Uterus (tissue), 2 donors: ENCODE results near the gene SLC9B1.
"Not testable (repeated sequence)": the region's sequence is repeated elsewhere in the genome, so short reads cannot be mapped to it uniquely, and the experiment has no call there.

Experiments used
- CTCF ChIP-seq, 4 experiments: fragments of 200-600 bp in 2 of 4; fragments of 450-650 bp in 2 of 4; sonication (generic) in 2 of 4; IDR thresholded peaks; one replicate each; pipeline ENCODE4 v1.5.1; 2016 to 2019; ENCODE audit warnings: antibody characterized with exemption in 4 of 4, mild to moderate bottlenecking in 2 of 4, moderate library complexity in 1 of 4
- POLR2A ChIP-seq, 2 donors: fragments of 450-650 bp; IDR thresholded peaks; one replicate each; pipeline ENCODE4 v1.6.1; 2016; ENCODE audit warnings: antibody characterized with exemption in 2 of 2, mild to moderate bottlenecking in 1 of 2, moderate library complexity in 1 of 2

- not testable (repeated sequence) for TF ChIP-seq POLR2A, CTCF (IDR thresholded peaks at IDR 0.05)
Observed at GRCh38 chr4:102865327-102865726, 154.2 kb downstream of the SLC9B1 start.
